NCI-H2171 treated with DMSO at 0.1 percent for 48 hours (cell line): ENCODE measurements around the gene TOMT.
"Not testable (repeated sequence)": the region's sequence is repeated elsewhere in the genome, so short reads cannot be mapped to it uniquely, and the experiment has no call there.

ENCODE experiments used
- DNase-seq: peaks from one replicate; lab custom pipeline; 2025; lab: John Stamatoyannopoulos, UW

TOMT gene

GRCh38 chr11:72127923-72128322 is 22.2 kb downstream of the TOMT start:
- DNase-seq = no peak

GRCh38 chr11:72129381-72129780 is 23.7 kb downstream of the TOMT start:
- no peak for DNase-seq

- no peak for DNase-seq
Measured at GRCh38 chr11:72132646-72133045, 26.9 kb downstream of the TOMT start.

- DNase-seq = not testable (repeated sequence)
Measured at GRCh38 chr11:72135473-72135872, 29.7 kb downstream of the TOMT start, which contains the start of gene FOLR3. TSS of gene FOLR3 (plus strand) at chr11:72135725. CDS start at chr11:72135953, 228 bp downstream.

- DNase-seq = no peak
Measured at GRCh38 chr11:72135891-72136683, 30.4 kb downstream of the TOMT start.

- DNase-seq = no peak
Measured at GRCh38 chr11:72136684-72137262, 31.0 kb downstream of the TOMT start.

GRCh38 chr11:72138821-72139390 is 33.2 kb downstream of the TOMT start:
- no peak for DNase-seq

- no peak for DNase-seq
Measured at GRCh38 chr11:72139500-72139899, 33.8 kb downstream of the TOMT start.

- DNase-seq = no peak
Measured at GRCh38 chr11:72140661-72141060, 34.9 kb downstream of the TOMT start.

GRCh38 chr11:72141066-72141465 is 35.3 kb downstream of the TOMT start:
- DNase-seq = no peak

- not testable (repeated sequence) for DNase-seq
Measured at GRCh38 chr11:72142086-72142485, 36.4 kb downstream of the TOMT start.

GRCh38 chr11:72142543-72142942 is 36.8 kb downstream of the TOMT start:
- DNase-seq = not testable (repeated sequence)

- DNase-seq = no peak
Measured at GRCh38 chr11:72144807-72145565, 39.3 kb downstream of the TOMT start.

GRCh38 chr11:72146625-72147024 is 40.9 kb downstream of the TOMT start:
- DNase-seq = no peak

GRCh38 chr11:72150882-72151281 is 45.2 kb downstream of the TOMT start:
- no peak for DNase-seq

GRCh38 chr11:72153874-72154273 is 48.1 kb downstream of the TOMT start:
- not testable (repeated sequence) for DNase-seq

- no peak for DNase-seq
Measured at GRCh38 chr11:72154816-72155215, 49.1 kb downstream of the TOMT start.

GRCh38 chr11:72155751-72156150 is 50.0 kb downstream of the TOMT start:
- no peak for DNase-seq

GRCh38 chr11:72157131-72157530 is 51.4 kb downstream of the TOMT start:
- DNase-seq = no peak
